Endodermal cell (in vitro differentiated cells): ENCODE measurements around the gene INPP5F. TPM values are rescaled to one million over a fixed set of nuclear protein-coding genes. Genes with fewer than 3 reads are reported as not detected.

Experiments used
- DNase-seq: peaks from one replicate; pipeline ENCODE4 v3.0.0-alpha.2; 2017
- H3K27ac ChIP-seq: 2 replicates; pipeline ENCODE4 v1.5.1; 2013; ENCODE audit warnings: mild to moderate bottlenecking, low read depth, low read length, moderate library complexity
- H3K27me3 ChIP-seq: 2 replicates; pipeline ENCODE4 v1.6.1; 2013; ENCODE audit warnings: mild to moderate bottlenecking, low read length, moderate library complexity; ENCODE audit not compliant: insufficient read depth, control insufficient read depth, poor library complexity, severe bottlenecking
- H3K36me3 ChIP-seq: 2 replicates; pipeline ENCODE4 v1.7.0; 2013; ENCODE audit warnings: mild to moderate bottlenecking, low read length, moderate library complexity; ENCODE audit not compliant: control insufficient read depth, insufficient read depth
- H3K4me1 ChIP-seq: one replicate; pipeline ENCODE4 v1.7.0; 2013; ENCODE audit warnings: low read length; ENCODE audit not compliant: control insufficient read depth, insufficient read depth
- H3K4me3 ChIP-seq: 2 replicates; pipeline ENCODE4 v1.5.1; 2013; ENCODE audit warnings: mild to moderate bottlenecking, low read length, moderate library complexity
- H3K9ac ChIP-seq: 2 replicates; pipeline ENCODE4 v1.6.1; 2013; ENCODE audit warnings: mild to moderate bottlenecking, low read length, moderate library complexity; ENCODE audit not compliant: poor library complexity, severe bottlenecking; ENCODE audit errors: extremely low read depth
- H3K9me3 ChIP-seq: 2 replicates; pipeline ENCODE4 v1.6.1; 2013; ENCODE audit warnings: mild to moderate bottlenecking, low read length, moderate library complexity; ENCODE audit not compliant: control insufficient read depth
- H3K27ac Mint-ChIP-seq: 2 replicates; pipeline ENCODE4 v1.8.0; 2020; ENCODE audit warnings: mixed read lengths
- H3K27me3 Mint-ChIP-seq: 2 replicates; pipeline ENCODE4 v1.8.0; 2021; ENCODE audit warnings: mild to moderate bottlenecking, mixed read lengths; ENCODE audit not compliant: insufficient read depth
- H3K36me3 Mint-ChIP-seq: 2 replicates; pipeline ENCODE4 v1.8.0; 2020; ENCODE audit warnings: low read depth, mixed read lengths
- H3K4me1 Mint-ChIP-seq: 2 replicates; pipeline ENCODE4 v1.8.0; 2020; ENCODE audit warnings: mixed read lengths
- H3K4me3 Mint-ChIP-seq: 2 replicates; pipeline ENCODE4 v1.8.0; 2020; ENCODE audit warnings: mild to moderate bottlenecking, moderate library complexity, mixed read lengths
- H3K9me3 Mint-ChIP-seq: 2 replicates; pipeline ENCODE4 v1.8.0; 2020; ENCODE audit warnings: mild to moderate bottlenecking, mixed read lengths
- WGBS, 2 experiments: methylation state at CpG; one replicate each; pipeline versions ENCODE4 v1.1.5 to v1.1.7; 2013; ENCODE audit warnings: missing lambda C conversion rate in 2 of 2, mixed read lengths in 1 of 2; ENCODE audit not compliant: insufficient coverage in 1 of 2, insufficient read length in 1 of 2; 5-methylcytosine and 5-hydroxymethylcytosine counted together
- long read RNA-seq, 4 experiments: library from polyadenylated mRNA in 2 of 4; library from RNA in 1 of 4; library from capped mRNA in 1 of 4; stranded (forward) in 3 of 4; unstranded in 1 of 4; transcript quantifications; one replicate each; pipeline ENCODE4 v2.0.0, GENCODE V29; 2020 to 2021; ENCODE audit warnings: inconsistent platforms in 1 of 4
- polyA plus RNA-seq, 2 experiments: library from polyadenylated mRNA; stranded (reverse); fragments of 50-300 nt; gene quantifications; one replicate each; pipeline ENCODE4 v1.2.3, GENCODE V29; 2013
- total RNA-seq, 2 donors: library from RNA; stranded (reverse); fragmentation: NEBNext Ultra II Directional in 1 of 2; extraction: Animal tissue kit (Norgen Biotek cat#: 25700) in 1 of 2; gene quantifications; 2 replicates in 1 of 2; 3 replicates in 1 of 2; pipeline ENCODE4 v1.2.1, GENCODE V29; 2021
- TF ChIP-seq, protein P1 (sequence below): fragments of 200-600 bp; sonication (generic); conservative IDR thresholded peaks from 2 replicates; pipeline ENCODE4 v1.5.0; 2021; ENCODE audit warnings: antibody characterized with exemption, mild to moderate bottlenecking

Gene INPP5F, protein sequence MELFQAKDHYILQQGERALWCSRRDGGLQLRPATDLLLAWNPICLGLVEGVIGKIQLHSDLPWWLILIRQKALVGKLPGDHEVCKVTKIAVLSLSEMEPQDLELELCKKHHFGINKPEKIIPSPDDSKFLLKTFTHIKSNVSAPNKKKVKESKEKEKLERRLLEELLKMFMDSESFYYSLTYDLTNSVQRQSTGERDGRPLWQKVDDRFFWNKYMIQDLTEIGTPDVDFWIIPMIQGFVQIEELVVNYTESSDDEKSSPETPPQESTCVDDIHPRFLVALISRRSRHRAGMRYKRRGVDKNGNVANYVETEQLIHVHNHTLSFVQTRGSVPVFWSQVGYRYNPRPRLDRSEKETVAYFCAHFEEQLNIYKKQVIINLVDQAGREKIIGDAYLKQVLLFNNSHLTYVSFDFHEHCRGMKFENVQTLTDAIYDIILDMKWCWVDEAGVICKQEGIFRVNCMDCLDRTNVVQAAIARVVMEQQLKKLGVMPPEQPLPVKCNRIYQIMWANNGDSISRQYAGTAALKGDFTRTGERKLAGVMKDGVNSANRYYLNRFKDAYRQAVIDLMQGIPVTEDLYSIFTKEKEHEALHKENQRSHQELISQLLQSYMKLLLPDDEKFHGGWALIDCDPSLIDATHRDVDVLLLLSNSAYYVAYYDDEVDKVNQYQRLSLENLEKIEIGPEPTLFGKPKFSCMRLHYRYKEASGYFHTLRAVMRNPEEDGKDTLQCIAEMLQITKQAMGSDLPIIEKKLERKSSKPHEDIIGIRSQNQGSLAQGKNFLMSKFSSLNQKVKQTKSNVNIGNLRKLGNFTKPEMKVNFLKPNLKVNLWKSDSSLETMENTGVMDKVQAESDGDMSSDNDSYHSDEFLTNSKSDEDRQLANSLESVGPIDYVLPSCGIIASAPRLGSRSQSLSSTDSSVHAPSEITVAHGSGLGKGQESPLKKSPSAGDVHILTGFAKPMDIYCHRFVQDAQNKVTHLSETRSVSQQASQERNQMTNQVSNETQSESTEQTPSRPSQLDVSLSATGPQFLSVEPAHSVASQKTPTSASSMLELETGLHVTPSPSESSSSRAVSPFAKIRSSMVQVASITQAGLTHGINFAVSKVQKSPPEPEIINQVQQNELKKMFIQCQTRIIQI
- total RNA-seq: 10 to 100 TPM; 74.4 to 75.6 TPM
- polyA plus RNA-seq (2013, experiment 1 of 2): 116 TPM
- polyA plus RNA-seq (2013, experiment 2 of 2): 115 TPM
- long read RNA-seq, experiment 1, full-length matches to known transcripts: 4 of 16 reads
- long read RNA-seq, experiment 1, partial matches to known transcripts: 2 of 16 reads
- long read RNA-seq, experiment 1, other reads (novel, unspliced or antisense): 10 of 16 reads
- long read RNA-seq, experiment 2, full-length matches to known transcripts: 18 of 48 reads
- long read RNA-seq, experiment 2, partial matches to known transcripts: 10 of 48 reads
- long read RNA-seq, experiment 2, other reads (novel, unspliced or antisense): 20 of 48 reads
- long read RNA-seq, experiment 3, full-length matches to known transcripts: 36 of 55 reads
- long read RNA-seq, experiment 3, partial matches to known transcripts: 6 of 55 reads
- long read RNA-seq, experiment 3, other reads (novel, unspliced or antisense): 13 of 55 reads
- long read RNA-seq, experiment 4, partial matches to known transcripts: 0 of 2 reads
- long read RNA-seq, experiment 4, other reads (novel, unspliced or antisense): 1 of 2 reads

DNA sequence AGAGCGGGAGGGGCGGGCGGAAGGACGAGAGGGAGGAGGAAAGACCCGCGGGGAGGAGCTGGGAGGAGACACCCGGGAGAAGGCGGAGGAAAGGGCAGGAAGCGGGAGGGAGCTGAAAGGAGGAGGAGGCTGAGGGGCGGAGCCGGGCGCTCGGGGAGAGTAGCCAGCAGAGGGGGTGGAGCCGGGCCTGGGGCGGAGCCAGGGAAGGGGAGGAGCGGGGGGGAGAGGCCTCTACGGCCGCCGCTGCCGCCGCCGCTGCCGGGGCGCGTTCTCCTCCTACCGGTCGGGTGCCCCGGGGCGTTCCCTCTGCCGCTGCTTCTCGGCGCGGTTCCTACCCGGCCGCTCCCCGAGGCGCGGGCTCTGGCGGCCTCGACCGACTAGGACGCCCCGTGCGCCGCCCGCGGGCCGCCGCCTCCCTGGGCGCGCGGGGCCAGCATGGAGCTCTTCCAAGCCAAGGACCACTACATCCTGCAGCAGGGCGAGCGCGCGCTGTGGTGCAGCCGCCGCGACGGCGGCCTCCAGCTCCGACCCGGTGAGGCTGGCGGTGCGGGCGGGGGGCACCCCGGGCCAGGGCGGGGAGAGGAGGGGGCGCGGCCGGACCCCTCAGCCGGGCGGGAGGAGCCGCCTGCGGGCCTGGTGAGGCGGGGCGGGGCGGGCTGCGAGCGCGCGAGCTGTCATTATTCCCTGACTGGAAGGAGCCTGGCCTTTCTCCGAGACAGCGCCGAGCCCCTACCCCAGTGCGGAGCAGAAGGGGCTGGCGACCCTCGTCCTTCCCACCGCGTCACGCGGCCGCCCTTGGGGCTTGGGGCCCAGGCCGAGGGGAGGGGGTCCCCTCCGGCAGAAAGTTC is at the start of gene INPP5F:
TSS of gene INPP5F (plus strand) at position 223 of the 848 bp plus-strand sequence. CDS start at position 436, 213 bp downstream.
- WGBS, 2 experiments: 0 to 1% methylated on average over 33 to 95 of the region's 95 CpGs
- Histone ChIP-seq H3K9me3 (peaks cover 1% of the 10 kb centered on the region), H3K27ac (peak within 1 kb of the TSS; percentile 83), H3K4me3 (peak within 1 kb of the TSS; percentile 90), H3K4me1 (peaks cover 18% of the 10 kb centered on the region), H3K36me3 (peaks cover 3% of the 10 kb centered on the region), H3K27me3 (no peaks in the 10 kb centered on the region), H3K9ac (peak within 1 kb of the TSS; percentile 63)
- peaks cover 3% of the 10 kb centered on the region for H3K36me3 Mint-ChIP-seq
- H3K4me3 Mint-ChIP-seq: peak within 1 kb of the TSS; percentile 66
- H3K27me3 Mint-ChIP-seq: peaks cover 7% of the 10 kb centered on the region
- H3K4me1 Mint-ChIP-seq: peaks cover 28% of the 10 kb centered on the region
- peaks cover 7% of the 10 kb centered on the region for H3K9me3 Mint-ChIP-seq
- H3K27ac Mint-ChIP-seq: peak within 1 kb of the TSS; percentile 35
- TF ChIP-seq, protein P1, sequence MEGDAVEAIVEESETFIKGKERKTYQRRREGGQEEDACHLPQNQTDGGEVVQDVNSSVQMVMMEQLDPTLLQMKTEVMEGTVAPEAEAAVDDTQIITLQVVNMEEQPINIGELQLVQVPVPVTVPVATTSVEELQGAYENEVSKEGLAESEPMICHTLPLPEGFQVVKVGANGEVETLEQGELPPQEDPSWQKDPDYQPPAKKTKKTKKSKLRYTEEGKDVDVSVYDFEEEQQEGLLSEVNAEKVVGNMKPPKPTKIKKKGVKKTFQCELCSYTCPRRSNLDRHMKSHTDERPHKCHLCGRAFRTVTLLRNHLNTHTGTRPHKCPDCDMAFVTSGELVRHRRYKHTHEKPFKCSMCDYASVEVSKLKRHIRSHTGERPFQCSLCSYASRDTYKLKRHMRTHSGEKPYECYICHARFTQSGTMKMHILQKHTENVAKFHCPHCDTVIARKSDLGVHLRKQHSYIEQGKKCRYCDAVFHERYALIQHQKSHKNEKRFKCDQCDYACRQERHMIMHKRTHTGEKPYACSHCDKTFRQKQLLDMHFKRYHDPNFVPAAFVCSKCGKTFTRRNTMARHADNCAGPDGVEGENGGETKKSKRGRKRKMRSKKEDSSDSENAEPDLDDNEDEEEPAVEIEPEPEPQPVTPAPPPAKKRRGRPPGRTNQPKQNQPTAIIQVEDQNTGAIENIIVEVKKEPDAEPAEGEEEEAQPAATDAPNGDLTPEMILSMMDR: peak; percentile 56
- DNase-seq: peak; percentile 100

DNA sequence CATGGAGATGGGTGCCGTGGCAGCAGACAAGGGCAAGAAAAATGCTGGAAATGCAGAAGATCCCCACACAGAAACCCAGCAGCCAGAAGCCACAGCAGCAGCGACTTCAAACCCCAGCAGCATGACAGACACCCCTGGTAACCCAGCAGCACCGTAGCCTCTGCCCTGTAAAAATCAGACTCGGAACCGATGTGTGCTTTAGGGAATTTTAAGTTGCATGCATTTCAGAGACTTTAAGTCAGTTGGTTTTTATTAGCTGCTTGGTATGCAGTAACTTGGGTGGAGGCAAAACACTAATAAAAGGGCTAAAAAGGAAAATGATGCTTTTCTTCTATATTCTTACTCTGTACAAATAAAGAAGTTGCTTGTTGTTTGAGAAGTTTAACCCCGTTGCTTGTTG is 48.7 kb upstream of the INPP5F start:
- Histone ChIP-seq H3K9ac (no peak overlapping the region), H3K4me1 (no peaks in the 10 kb centered on the region), H3K27me3 (no peaks in the 10 kb centered on the region), H3K4me3 (no peak overlapping the region), H3K27ac (no peak overlapping the region), H3K9me3 (no peaks in the 10 kb centered on the region), H3K36me3 (peaks cover 51% of the 10 kb centered on the region)
- Mint-ChIP-seq H3K9me3 (peaks cover 5% of the 10 kb centered on the region), H3K4me1 (peaks cover 14% of the 10 kb centered on the region), H3K4me3 (no peak overlapping the region), H3K27me3 (peaks cover 2% of the 10 kb centered on the region), H3K27ac (peak overlapping the region; percentile 23), H3K36me3 (peaks cover 35% of the 10 kb centered on the region)
- 92 to 94% methylated on average over 5 to 6 of the region's 6 CpGs for WGBS, 2 experiments
- TF ChIP-seq, protein P1: no peak
- no peak for DNase-seq
